GM12865 (cell line): ENCODE results near the gene DGAT2.

ENCODE experiments used
- DNase-seq: peaks from one replicate; pipeline ENCODE4 v3.0.0; 2010; ENCODE audit warnings: low read depth
- H3K4me3 ChIP-seq: 2 replicates; pipeline ENCODE4 v1.5.1; 2011; ENCODE audit warnings: mild to moderate bottlenecking, low read depth, low read length, control low read depth
- TF ChIP-seq, protein P1 (sequence below): IDR thresholded peaks from 2 replicates; pipeline ENCODE4 v1.5.1; 2011; ENCODE audit warnings: low read length, control low read depth, low read depth, inconsistent platforms; ENCODE audit not compliant: insufficient read depth; ENCODE audit errors: missing control alignments

The DGAT2 gene

GRCh38 chr11:75800136-75800675, 31.6 kb downstream of the DGAT2 start:
- H3K4me3 ChIP-seq = no peak overlapping the region
- DNase-seq = no peak
- TF ChIP-seq, protein P1, sequence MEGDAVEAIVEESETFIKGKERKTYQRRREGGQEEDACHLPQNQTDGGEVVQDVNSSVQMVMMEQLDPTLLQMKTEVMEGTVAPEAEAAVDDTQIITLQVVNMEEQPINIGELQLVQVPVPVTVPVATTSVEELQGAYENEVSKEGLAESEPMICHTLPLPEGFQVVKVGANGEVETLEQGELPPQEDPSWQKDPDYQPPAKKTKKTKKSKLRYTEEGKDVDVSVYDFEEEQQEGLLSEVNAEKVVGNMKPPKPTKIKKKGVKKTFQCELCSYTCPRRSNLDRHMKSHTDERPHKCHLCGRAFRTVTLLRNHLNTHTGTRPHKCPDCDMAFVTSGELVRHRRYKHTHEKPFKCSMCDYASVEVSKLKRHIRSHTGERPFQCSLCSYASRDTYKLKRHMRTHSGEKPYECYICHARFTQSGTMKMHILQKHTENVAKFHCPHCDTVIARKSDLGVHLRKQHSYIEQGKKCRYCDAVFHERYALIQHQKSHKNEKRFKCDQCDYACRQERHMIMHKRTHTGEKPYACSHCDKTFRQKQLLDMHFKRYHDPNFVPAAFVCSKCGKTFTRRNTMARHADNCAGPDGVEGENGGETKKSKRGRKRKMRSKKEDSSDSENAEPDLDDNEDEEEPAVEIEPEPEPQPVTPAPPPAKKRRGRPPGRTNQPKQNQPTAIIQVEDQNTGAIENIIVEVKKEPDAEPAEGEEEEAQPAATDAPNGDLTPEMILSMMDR = no peak

GRCh38 chr11:75800728-75801361, 32.3 kb downstream of the DGAT2 start:
- no peak for DNase-seq
- TF ChIP-seq, protein P1 = no peak
- no peak overlapping the region for H3K4me3 ChIP-seq

DNA sequence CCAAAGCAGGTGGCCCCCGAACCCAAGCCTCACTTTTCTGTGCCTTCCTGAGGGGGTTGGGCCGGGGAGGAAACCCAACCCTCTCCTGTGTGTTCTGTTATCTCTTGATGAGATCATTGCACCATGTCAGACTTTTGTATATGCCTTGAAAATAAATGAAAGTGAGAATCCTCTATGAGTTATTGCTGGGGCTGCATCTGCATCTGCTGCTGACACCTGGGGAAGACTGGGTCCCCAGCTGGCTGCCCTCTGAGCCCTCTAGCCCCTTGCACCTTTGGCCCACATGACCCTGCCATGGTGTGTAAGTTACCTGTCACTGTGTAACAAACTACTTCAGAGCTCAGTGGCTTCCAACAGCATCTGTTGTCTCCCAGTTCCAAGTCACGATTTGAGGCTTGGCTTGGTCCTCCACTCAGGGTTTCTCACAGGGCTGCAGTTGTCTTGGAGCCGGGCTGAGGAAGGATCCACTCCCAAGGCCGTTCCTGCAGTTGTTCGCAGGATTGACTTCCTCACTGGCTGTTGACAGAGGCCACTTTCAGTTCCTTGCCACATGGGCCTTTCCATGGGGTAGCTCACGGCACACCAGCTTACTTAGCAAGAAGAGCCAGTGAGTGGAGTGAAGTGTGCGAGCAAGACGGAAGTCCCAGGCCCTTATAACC, 32.9 kb downstream of the DGAT2 start:
- no peak for DNase-seq
- TF ChIP-seq, protein P1 = no peak

DNA sequence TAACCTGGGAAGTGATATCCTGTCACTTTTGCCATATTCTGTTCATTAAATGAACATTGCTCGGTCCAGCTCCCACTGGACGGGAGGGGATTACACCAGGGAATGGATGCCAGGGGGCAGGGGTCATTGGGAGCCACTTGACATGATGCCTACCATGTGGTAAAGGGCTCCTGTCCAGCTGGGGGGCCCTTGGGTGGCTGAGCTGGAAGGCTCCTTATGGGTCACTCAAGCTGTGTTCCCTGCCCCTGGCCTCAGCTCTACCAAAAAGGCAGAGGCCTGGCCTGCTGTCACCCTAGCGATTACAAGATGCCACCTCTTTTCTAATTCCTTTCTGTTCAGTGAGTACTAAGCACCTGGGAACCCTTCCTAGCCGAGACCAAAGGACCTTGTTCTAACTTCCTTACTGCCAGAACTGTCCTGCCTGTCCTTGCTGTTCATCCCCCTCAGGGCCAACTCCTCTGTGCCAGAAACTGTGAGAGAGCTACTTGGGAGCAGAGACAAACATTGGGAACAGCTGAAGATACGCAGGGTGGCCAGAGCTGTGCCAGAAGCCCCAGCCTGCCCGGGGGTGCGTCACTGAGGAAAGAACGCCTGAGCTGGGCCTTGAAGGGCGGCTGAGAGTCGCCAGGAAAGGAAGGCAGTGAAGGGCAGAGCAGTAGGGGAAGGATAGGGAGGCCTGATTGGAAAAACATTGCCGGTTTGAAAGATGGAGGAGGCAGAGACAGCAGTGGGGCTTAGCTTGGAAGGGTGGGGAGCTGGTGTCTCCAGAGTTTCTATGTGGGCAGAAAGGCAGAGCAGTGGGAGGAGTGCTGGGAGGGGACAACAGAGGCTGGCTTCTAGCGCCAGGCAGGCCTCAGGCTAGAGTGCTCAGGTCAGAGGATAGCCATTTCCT, 33.7 kb downstream of the DGAT2 start:
- TF ChIP-seq, protein P1 = no peak
- H3K4me3 ChIP-seq = no peak overlapping the region
- DNase-seq = no peak

More for the DNA sequence above, 32.9 kb downstream of the DGAT2 start:
- H3K4me3 ChIP-seq = no peak overlapping the region

GRCh38 chr11:75802913-75803820, 34.6 kb downstream of the DGAT2 start:
- peak; percentile 85 for DNase-seq
- TF ChIP-seq, protein P1 = peak; percentile 94
- no peak overlapping the region for H3K4me3 ChIP-seq

GRCh38 chr11:75809111-75809510, 40.5 kb downstream of the DGAT2 start:
- TF ChIP-seq, protein P1 = no peak
- no peak overlapping the region for H3K4me3 ChIP-seq
- DNase-seq = no peak
